Spleen (tissue), 7 donors: ENCODE results near the gene MKLN1.

ENCODE experiments used
- POLR2A ChIP-seq, 3 donors: fragments of 450-650 bp; IDR thresholded peaks; one replicate each; pipeline ENCODE4 v1.5.1; 2017; ENCODE audit warnings: antibody characterized with exemption in 3 of 3, mild to moderate bottlenecking in 1 of 3
- POLR2AphosphoS5 ChIP-seq, 3 donors: sonication (generic); formaldehyde crosslinking; IDR thresholded peaks; one replicate each; pipeline ENCODE4 v1.5.1; 2017; ENCODE audit warnings: antibody characterized with exemption in 3 of 3
- TF ChIP-seq, protein P1 (sequence below), 11 experiments: fragments of 200-600 bp in 7 of 11; fragments of 450-650 bp in 4 of 11; sonication (generic) in 4 of 11; IDR thresholded peaks in 8 of 11; conservative IDR thresholded peaks in 3 of 11; 1 replicate in 7 of 11; 2 replicates in 4 of 11; pipeline versions ENCODE4 v1.4.0 to v1.8.0; 2016 to 2021; ENCODE audit warnings: antibody characterized with exemption in 11 of 11, inconsistent platforms in 4 of 11, mild to moderate bottlenecking in 1 of 11
- donor health status: DM: no; HTN: no; CAD: no; lungs with moderate emphysema.
- donor health status: DM: no; HTN: no; CAD: no.
- donor health status: DM: no; HTN: no; CAD: no.

DNA sequence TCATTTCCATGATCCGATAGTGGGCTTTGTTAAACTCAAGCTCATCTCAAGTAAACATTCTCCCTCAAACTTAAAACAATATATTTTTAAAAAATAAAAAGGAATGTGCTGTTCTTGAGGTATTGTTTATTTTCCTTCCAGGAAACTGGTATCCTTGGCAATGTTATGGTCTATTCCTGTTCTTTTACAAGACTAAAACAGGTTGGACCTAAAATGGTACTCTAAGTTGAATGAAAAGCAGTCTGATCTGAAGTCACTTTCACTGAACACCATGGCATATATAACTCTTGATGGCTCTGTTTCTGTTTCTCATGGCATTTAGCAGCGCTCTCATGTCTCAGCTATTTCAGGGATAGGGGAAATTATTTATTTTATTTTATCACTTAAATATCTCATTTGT, 158.7 kb downstream of the MKLN1 start:
- TF ChIP-seq, protein P1, sequence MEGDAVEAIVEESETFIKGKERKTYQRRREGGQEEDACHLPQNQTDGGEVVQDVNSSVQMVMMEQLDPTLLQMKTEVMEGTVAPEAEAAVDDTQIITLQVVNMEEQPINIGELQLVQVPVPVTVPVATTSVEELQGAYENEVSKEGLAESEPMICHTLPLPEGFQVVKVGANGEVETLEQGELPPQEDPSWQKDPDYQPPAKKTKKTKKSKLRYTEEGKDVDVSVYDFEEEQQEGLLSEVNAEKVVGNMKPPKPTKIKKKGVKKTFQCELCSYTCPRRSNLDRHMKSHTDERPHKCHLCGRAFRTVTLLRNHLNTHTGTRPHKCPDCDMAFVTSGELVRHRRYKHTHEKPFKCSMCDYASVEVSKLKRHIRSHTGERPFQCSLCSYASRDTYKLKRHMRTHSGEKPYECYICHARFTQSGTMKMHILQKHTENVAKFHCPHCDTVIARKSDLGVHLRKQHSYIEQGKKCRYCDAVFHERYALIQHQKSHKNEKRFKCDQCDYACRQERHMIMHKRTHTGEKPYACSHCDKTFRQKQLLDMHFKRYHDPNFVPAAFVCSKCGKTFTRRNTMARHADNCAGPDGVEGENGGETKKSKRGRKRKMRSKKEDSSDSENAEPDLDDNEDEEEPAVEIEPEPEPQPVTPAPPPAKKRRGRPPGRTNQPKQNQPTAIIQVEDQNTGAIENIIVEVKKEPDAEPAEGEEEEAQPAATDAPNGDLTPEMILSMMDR (IDR thresholded peaks at IDR 0.05 in 8 of 11, conservative IDR thresholded peaks at IDR 0.05 in 3 of 11) = no peak
- TF ChIP-seq POLR2AphosphoS5 (IDR thresholded peaks at IDR 0.05) = no peak
- TF ChIP-seq POLR2A (IDR thresholded peaks at IDR 0.05) = no peak
